Panc1 (cell line): ENCODE data around the gene CDHR5. TPM values are rescaled to one million over a fixed set of nuclear protein-coding genes. Genes with fewer than 3 reads are reported as not detected.

Experiments used
- ATAC-seq: fragments of 200-7000 bp; cut with Tn5 transposase; 2 replicates; pipeline ENCODE4 v1.9.1; 2020; ENCODE audit warnings: mild to moderate bottlenecking, moderate library complexity
- BruUV-seq: library from RNA; stranded (reverse); fragments of 400-500 nt; replicated peaks from 2 replicates; lab custom pipeline; 2021; lab: Mats Ljungman, UMichigan
- CTCF ChIA-PET: fragments of 300-600 bp; sonication (Branson Sonifier 250); formaldehyde crosslinking; loops from one replicate; lab custom pipeline; 2022; ENCODE audit warnings: antibody characterized with exemption; lab: Charles Lee
- POLR2A ChIA-PET: fragments of 300-600 bp; sonication (Branson Sonifier 250); formaldehyde crosslinking; loops from one replicate; lab custom pipeline; 2022; ENCODE audit warnings: antibody characterized with exemption; lab: Charles Lee
- DNase-seq: peaks from one replicate; pipeline ENCODE4 v3.0.0-alpha.2; 2010; ENCODE audit warnings: low read depth, low spot score
- H3K27ac ChIP-seq: 2 replicates; pipeline ENCODE4 v1.5.1; 2011; ENCODE audit warnings: mild to moderate bottlenecking, low read length, inconsistent platforms
- H3K27me3 ChIP-seq: fragments of 200-500 bp; sonication (Bioruptor generic); 2 replicates; pipeline ENCODE4 v1.6.0; 2014; ENCODE audit warnings: low read length, inconsistent platforms; ENCODE audit not compliant: control insufficient read depth, insufficient read depth
- H3K36me3 ChIP-seq: fragments of 200-500 bp; sonication (Bioruptor generic); 2 replicates; pipeline ENCODE4 v1.5.1; 2014; ENCODE audit warnings: inconsistent platforms, mild to moderate bottlenecking, low read length, moderate library complexity; ENCODE audit not compliant: control insufficient read depth, insufficient read depth
- H3K4me1 ChIP-seq: 2 replicates; pipeline ENCODE4 v1.5.1; 2011; ENCODE audit warnings: inconsistent platforms, mild to moderate bottlenecking, low read length, moderate library complexity; ENCODE audit not compliant: control insufficient read depth, insufficient read depth
- H3K4me3 ChIP-seq, 2 experiments: 2 replicates each; pipeline ENCODE4 v1.5.1; 2011 to 2012; ENCODE audit warnings: low read depth in 2 of 2, low read length in 2 of 2, mild to moderate bottlenecking in 2 of 2, inconsistent platforms in 1 of 2, moderate library complexity in 1 of 2
- H3K9me3 ChIP-seq: fragments of 200-500 bp; sonication (Bioruptor generic); 2 replicates; pipeline ENCODE4 v1.5.1; 2014; ENCODE audit warnings: low read depth, mild to moderate bottlenecking, inconsistent platforms, low read length, moderate library complexity; ENCODE audit not compliant: control insufficient read depth, insufficient read depth
- POLR2AphosphoS5 ChIP-seq: IDR thresholded peaks from 2 replicates; pipeline ENCODE4 v1.6.1; 2012; ENCODE audit warnings: mild to moderate bottlenecking, low read depth, low read length, moderate library complexity
- REST ChIP-seq, 2 experiments: IDR thresholded peaks; 2 replicates each; pipeline ENCODE4 v1.6.1; 2011 to 2012; ENCODE audit warnings: low read depth in 2 of 2, control low read depth in 1 of 2, low read length in 1 of 2, mild to moderate bottlenecking in 1 of 2, moderate library complexity in 1 of 2; ENCODE audit not compliant: insufficient read depth in 1 of 2
- SIN3A ChIP-seq: IDR thresholded peaks from 2 replicates; pipeline ENCODE4 v1.6.1; 2012; ENCODE audit warnings: low read depth, mild to moderate bottlenecking, low read length, moderate library complexity, borderline replicate concordance; ENCODE audit not compliant: insufficient read depth
- TCF7L2 ChIP-seq: IDR thresholded peaks from 2 replicates; pipeline ENCODE4 v1.6.1; 2011; ENCODE audit warnings: mild to moderate bottlenecking, low read depth, low read length, inconsistent platforms
- in situ Hi-C: cut with HindIII; loops from 2 replicates; pipeline ENCODE4 v1.10.0; 2016; ENCODE audit warnings: low sequenced_read_pairs, low pct_unique_long_range_greater_than_20kb
- intact Hi-C: fragments of 100-400 bp; cut with micrococcal nuclease; formaldehyde crosslinking; loops from one replicate; pipeline ENCODE4 v1.10.0; 2022; ENCODE audit not compliant: unreplicated experiment
- total RNA-seq: library from RNA; stranded (reverse); gene quantifications from one replicate; pipeline ENCODE4 v1.2.1, GENCODE V29; 2021; ENCODE audit not compliant: unreplicated experiment
- TF ChIP-seq, protein P1 (sequence below): fragments of 450-650 bp; IDR thresholded peaks from 2 replicates; pipeline ENCODE4 v1.5.1; 2017; ENCODE audit warnings: mild to moderate bottlenecking

CDHR5 gene
- total RNA-seq, 1 experiment from 2014 or later: not detected

- BruUV-seq: no TSS peak
- Histone ChIP-seq H3K36me3 (no peaks in the 10 kb centered on the region), H3K27ac (peak overlapping the region; percentile 31; the same call in 1 of the 2 replicates), H3K9me3 (no peaks in the 10 kb centered on the region), H3K4me1 (peaks cover 11% of the 10 kb centered on the region), H3K27me3 (no peaks in the 10 kb centered on the region), H3K4me3 (no peak overlapping the region)
- peak; percentile 7 for ATAC-seq
- TF ChIP-seq REST (IDR thresholded peaks at IDR 0.05; ENCODE audit: insufficient read depth in 1 of 2, low read depth in 2 of 2, low read length in 1 of 2) (no peak), SIN3A (no peak), POLR2AphosphoS5 (no peak), TCF7L2 (no peak)
- TF ChIP-seq, protein P1, sequence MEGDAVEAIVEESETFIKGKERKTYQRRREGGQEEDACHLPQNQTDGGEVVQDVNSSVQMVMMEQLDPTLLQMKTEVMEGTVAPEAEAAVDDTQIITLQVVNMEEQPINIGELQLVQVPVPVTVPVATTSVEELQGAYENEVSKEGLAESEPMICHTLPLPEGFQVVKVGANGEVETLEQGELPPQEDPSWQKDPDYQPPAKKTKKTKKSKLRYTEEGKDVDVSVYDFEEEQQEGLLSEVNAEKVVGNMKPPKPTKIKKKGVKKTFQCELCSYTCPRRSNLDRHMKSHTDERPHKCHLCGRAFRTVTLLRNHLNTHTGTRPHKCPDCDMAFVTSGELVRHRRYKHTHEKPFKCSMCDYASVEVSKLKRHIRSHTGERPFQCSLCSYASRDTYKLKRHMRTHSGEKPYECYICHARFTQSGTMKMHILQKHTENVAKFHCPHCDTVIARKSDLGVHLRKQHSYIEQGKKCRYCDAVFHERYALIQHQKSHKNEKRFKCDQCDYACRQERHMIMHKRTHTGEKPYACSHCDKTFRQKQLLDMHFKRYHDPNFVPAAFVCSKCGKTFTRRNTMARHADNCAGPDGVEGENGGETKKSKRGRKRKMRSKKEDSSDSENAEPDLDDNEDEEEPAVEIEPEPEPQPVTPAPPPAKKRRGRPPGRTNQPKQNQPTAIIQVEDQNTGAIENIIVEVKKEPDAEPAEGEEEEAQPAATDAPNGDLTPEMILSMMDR: no peak
- ChIA-PET CTCF (no interaction called here), POLR2A (no interaction called here)
- intact Hi-C loops (no loop called here), in situ Hi-C loops (no loop called here)
- no peak for DNase-seq
Observed at GRCh38 chr11:628056-628455, 3.3 kb upstream of the CDHR5 start.

GRCh38 chr11:627308-627576, 2.5 kb upstream of the CDHR5 start:
- Histone ChIP-seq H3K36me3 (no peaks in the 10 kb centered on the region), H3K27me3 (no peaks in the 10 kb centered on the region), H3K4me1 (peaks cover 11% of the 10 kb centered on the region), H3K27ac (no peak overlapping the region), H3K4me3 (no peak overlapping the region), H3K9me3 (no peaks in the 10 kb centered on the region)
- no peak for ATAC-seq
- intact Hi-C loops (no loop called here), in situ Hi-C loops (no loop called here)
- no TSS peak for BruUV-seq
- ChIA-PET POLR2A (no interaction called here), CTCF (no interaction called here)
- TF ChIP-seq REST (IDR thresholded peaks at IDR 0.05; ENCODE audit: insufficient read depth in 1 of 2, low read depth in 2 of 2, low read length in 1 of 2): no peak
- no peak for TF ChIP-seq SIN3A
- TF ChIP-seq TCF7L2: no peak
- TF ChIP-seq, protein P1: no peak
- no peak for DNase-seq
